Stimulated activated naive B cell treated with anti-CD40 and anti-IgM and Interleukin-4, amounts not matched to agents 10 μg/mL and 1 μg/mL and 100 μg/mL, for 72 hours (primary cell): ENCODE results near the gene MTMR2.

Experiments
- ATAC-seq, 2 donors: fragments of 150-1000 bp; cut with Tn5 transposase; replicated peaks; 2 replicates each; pipeline ENCODE4 v1.10.0; 2021; ENCODE audit warnings: moderate library complexity in 1 of 2
- DNase-seq: peaks from one replicate; pipeline ENCODE4 v3.0.0; 2021
- H3K27ac Mint-ChIP-seq: one replicate; pipeline ENCODE4 v1.8.0; 2022; ENCODE audit warnings: mild to moderate bottlenecking, mixed read lengths
- H3K27me3 Mint-ChIP-seq, 2 donors: one replicate each; pipeline ENCODE4 v1.8.0; 2022; ENCODE audit warnings: mixed read lengths in 2 of 2
- H3K36me3 Mint-ChIP-seq, 2 donors: one replicate each; pipeline ENCODE4 v1.8.0; 2022; ENCODE audit warnings: mixed read lengths in 2 of 2, mild to moderate bottlenecking in 1 of 2
- H3K4me1 Mint-ChIP-seq, 2 donors: one replicate each; pipeline ENCODE4 v1.8.0; 2022; ENCODE audit warnings: mixed read lengths in 2 of 2, mild to moderate bottlenecking in 1 of 2
- H3K4me3 Mint-ChIP-seq, 2 donors: one replicate each; pipeline ENCODE4 v1.8.0; 2022; ENCODE audit warnings: mild to moderate bottlenecking in 2 of 2, mixed read lengths in 2 of 2, moderate library complexity in 1 of 2
- H3K9me3 Mint-ChIP-seq, 2 donors: one replicate each; pipeline ENCODE4 v1.8.0; 2022; ENCODE audit warnings: mixed read lengths in 2 of 2, mild to moderate bottlenecking in 1 of 2

MTMR2 gene

GRCh38 chr11:95923728-95924413 lies at the start of gene MTMR2:
Gene MTMR2 (minus strand): TSS chr11:95924107. CDS start chr11:95923954, 153 bp downstream.
- DNase-seq = peak; percentile 63
- peak; percentile 99 for ATAC-seq
- Mint-ChIP-seq H3K36me3 (peaks cover 0 to 1% of the 10 kb centered on the region in 2 donors), H3K4me3 (peak within 1 kb of the TSS; percentile 90 to 97), H3K4me1 (peaks cover 13 to 26% of the 10 kb centered on the region in 2 donors), H3K27ac (peak within 1 kb of the TSS; percentile 98), H3K27me3 (peaks cover 5 to 6% of the 10 kb centered on the region in 2 donors), H3K9me3 (no peaks in the 10 kb centered on the region)

GRCh38 chr11:95972060-95972459 lies 48.2 kb upstream of the MTMR2 start:
- no peaks in the 10 kb centered on the region for H3K9me3 Mint-ChIP-seq
- DNase-seq (no peak), ATAC-seq (no peak)
- H3K27me3 Mint-ChIP-seq = no peaks in the 10 kb centered on the region
- H3K4me1 Mint-ChIP-seq = no peaks in the 10 kb centered on the region
- no peak overlapping the region for H3K27ac Mint-ChIP-seq
- peaks cover 0 to 9% of the 10 kb centered on the region in 2 donors for H3K36me3 Mint-ChIP-seq
- H3K4me3 Mint-ChIP-seq = no peak overlapping the region

- no peaks in the 10 kb centered on the region for H3K27me3 Mint-ChIP-seq
- no peaks in the 10 kb centered on the region for H3K9me3 Mint-ChIP-seq
- no peak overlapping the region for H3K27ac Mint-ChIP-seq
- ATAC-seq = no peak
- no peaks in the 10 kb centered on the region for H3K4me1 Mint-ChIP-seq
- no peaks in the 10 kb centered on the region for H3K36me3 Mint-ChIP-seq
- no peak overlapping the region for H3K4me3 Mint-ChIP-seq
- no peak for DNase-seq
Observed at GRCh38 chr11:95968585-95968984, 44.7 kb upstream of the MTMR2 start.

- DNase-seq = no peak
- no peaks in the 10 kb centered on the region for H3K27me3 Mint-ChIP-seq
- no peaks in the 10 kb centered on the region for H3K36me3 Mint-ChIP-seq
- H3K9me3 Mint-ChIP-seq = no peaks in the 10 kb centered on the region
- H3K4me1 Mint-ChIP-seq = no peaks in the 10 kb centered on the region
- H3K27ac Mint-ChIP-seq = no peak overlapping the region
- no peak for ATAC-seq
- no peak overlapping the region for H3K4me3 Mint-ChIP-seq
Observed at GRCh38 chr11:95964281-95964680, 40.4 kb upstream of the MTMR2 start.

GRCh38 chr11:95961758-95962157 lies 37.9 kb upstream of the MTMR2 start:
- Mint-ChIP-seq H3K27ac (no peak overlapping the region), H3K9me3 (no peaks in the 10 kb centered on the region), H3K4me1 (no peaks in the 10 kb centered on the region), H3K4me3 (no peak overlapping the region), H3K27me3 (no peaks in the 10 kb centered on the region), H3K36me3 (no peaks in the 10 kb centered on the region)
- ATAC-seq (no peak), DNase-seq (no peak)

GRCh38 chr11:95950905-95951304 lies 27.0 kb upstream of the MTMR2 start:
- no peaks in the 10 kb centered on the region for H3K4me1 Mint-ChIP-seq
- no peak overlapping the region for H3K4me3 Mint-ChIP-seq
- H3K36me3 Mint-ChIP-seq = peaks cover 0 to 19% of the 10 kb centered on the region in 2 donors
- no peak for DNase-seq
- H3K27ac Mint-ChIP-seq = no peak overlapping the region
- peaks cover 0 to 6% of the 10 kb centered on the region in 2 donors for H3K27me3 Mint-ChIP-seq
- ATAC-seq = no peak
- H3K9me3 Mint-ChIP-seq = peaks cover 12% of the 10 kb centered on the region in 2 donors

GRCh38 chr11:95948637-95949036 lies 24.7 kb upstream of the MTMR2 start:
- peaks cover 17 to 23% of the 10 kb centered on the region in 2 donors for H3K9me3 Mint-ChIP-seq
- H3K27me3 Mint-ChIP-seq = peaks cover 0 to 6% of the 10 kb centered on the region in 2 donors
- H3K27ac Mint-ChIP-seq = no peak overlapping the region
- DNase-seq (no peak), ATAC-seq (no peak)
- H3K4me1 Mint-ChIP-seq = no peaks in the 10 kb centered on the region
- no peak overlapping the region for H3K4me3 Mint-ChIP-seq
- peaks cover 0 to 37% of the 10 kb centered on the region in 2 donors for H3K36me3 Mint-ChIP-seq

GRCh38 chr11:95944623-95945022 lies 20.7 kb upstream of the MTMR2 start:
- Mint-ChIP-seq H3K27ac (no peak overlapping the region), H3K9me3 (peaks cover 17 to 26% of the 10 kb centered on the region in 2 donors), H3K36me3 (peaks cover 0 to 37% of the 10 kb centered on the region in 2 donors), H3K4me3 (no peak overlapping the region), H3K27me3 (peaks cover 0 to 6% of the 10 kb centered on the region in 2 donors), H3K4me1 (no peaks in the 10 kb centered on the region)
- ATAC-seq (no peak), DNase-seq (no peak)

- no peak for ATAC-seq
- Mint-ChIP-seq H3K27me3 (peaks cover 0 to 6% of the 10 kb centered on the region in 2 donors), H3K9me3 (peaks cover 13 to 20% of the 10 kb centered on the region in 2 donors), H3K4me1 (no peaks in the 10 kb centered on the region), H3K4me3 (no peak overlapping the region), H3K27ac (no peak overlapping the region), H3K36me3 (peaks cover 0 to 32% of the 10 kb centered on the region in 2 donors)
- DNase-seq = no peak
Observed at GRCh38 chr11:95943546-95943945, 19.6 kb upstream of the MTMR2 start.

GRCh38 chr11:95939091-95939490 lies 15.2 kb upstream of the MTMR2 start:
- Mint-ChIP-seq H3K27me3 (peaks cover 0 to 5% of the 10 kb centered on the region in 2 donors), H3K36me3 (peaks cover 2% of the 10 kb centered on the region in 2 donors), H3K27ac (no peak overlapping the region), H3K4me3 (no peak overlapping the region), H3K4me1 (no peaks in the 10 kb centered on the region), H3K9me3 (peaks cover 4 to 13% of the 10 kb centered on the region in 2 donors)
- ATAC-seq (no peak), DNase-seq (no peak)

GRCh38 chr11:95937358-95937757 lies 13.5 kb upstream of the MTMR2 start:
- ATAC-seq (no peak), DNase-seq (no peak)
- no peak overlapping the region for H3K27ac Mint-ChIP-seq
- peaks cover 0 to 2% of the 10 kb centered on the region in 2 donors for H3K36me3 Mint-ChIP-seq
- no peaks in the 10 kb centered on the region for H3K4me1 Mint-ChIP-seq
- no peak overlapping the region for H3K4me3 Mint-ChIP-seq
- H3K27me3 Mint-ChIP-seq = peaks cover 0 to 5% of the 10 kb centered on the region in 2 donors
- peaks cover 4 to 7% of the 10 kb centered on the region in 2 donors for H3K9me3 Mint-ChIP-seq

GRCh38 chr11:95933594-95933993 lies 9.7 kb upstream of the MTMR2 start:
- peaks cover 4 to 6% of the 10 kb centered on the region in 2 donors for H3K36me3 Mint-ChIP-seq
- H3K4me1 Mint-ChIP-seq = no peaks in the 10 kb centered on the region
- peaks cover 12 to 17% of the 10 kb centered on the region in 2 donors for H3K9me3 Mint-ChIP-seq
- no peak overlapping the region for H3K4me3 Mint-ChIP-seq
- DNase-seq = no peak
- no peak for ATAC-seq
- H3K27ac Mint-ChIP-seq = no peak overlapping the region
- peaks cover 2 to 12% of the 10 kb centered on the region in 2 donors for H3K27me3 Mint-ChIP-seq

GRCh38 chr11:95931916-95932315 lies 8.0 kb upstream of the MTMR2 start:
- Mint-ChIP-seq H3K27me3 (peaks cover 6 to 11% of the 10 kb centered on the region in 2 donors), H3K4me3 (no peak overlapping the region), H3K27ac (no peak overlapping the region), H3K4me1 (no peaks in the 10 kb centered on the region), H3K9me3 (peaks cover 7 to 13% of the 10 kb centered on the region in 2 donors), H3K36me3 (peaks cover 2 to 6% of the 10 kb centered on the region in 2 donors)
- ATAC-seq = no peak
- DNase-seq = no peak

GRCh38 chr11:95930948-95931347 lies 7.0 kb upstream of the MTMR2 start:
- no peak for ATAC-seq
- Mint-ChIP-seq H3K36me3 (peaks cover 3 to 6% of the 10 kb centered on the region in 2 donors), H3K27me3 (peaks cover 6 to 11% of the 10 kb centered on the region in 2 donors), H3K4me1 (no peaks in the 10 kb centered on the region), H3K9me3 (peaks cover 7 to 13% of the 10 kb centered on the region in 2 donors), H3K27ac (no peak overlapping the region), H3K4me3 (no peak overlapping the region)
- no peak for DNase-seq

- Mint-ChIP-seq H3K27me3 (peaks cover 6 to 10% of the 10 kb centered on the region in 2 donors), H3K9me3 (peaks cover 5 to 9% of the 10 kb centered on the region in 2 donors), H3K4me1 (peaks cover 13 to 26% of the 10 kb centered on the region in 2 donors), H3K4me3 (no peak overlapping the region), H3K27ac (no peak overlapping the region), H3K36me3 (peaks cover 3 to 6% of the 10 kb centered on the region in 2 donors)
- no peak for ATAC-seq
- DNase-seq = no peak
Observed at GRCh38 chr11:95926726-95927125, 2.8 kb upstream of the MTMR2 start.
